ENCODE measurements around the gene C1orf53. TPM values are rescaled to one million over a fixed set of nuclear protein-coding genes. Genes with fewer than 3 reads are reported as not detected.

Gene C1orf53
- total and polyA plus RNA-seq, 12 donors = 8.9 to 63.8 (median 15.4) TPM

DNA sequence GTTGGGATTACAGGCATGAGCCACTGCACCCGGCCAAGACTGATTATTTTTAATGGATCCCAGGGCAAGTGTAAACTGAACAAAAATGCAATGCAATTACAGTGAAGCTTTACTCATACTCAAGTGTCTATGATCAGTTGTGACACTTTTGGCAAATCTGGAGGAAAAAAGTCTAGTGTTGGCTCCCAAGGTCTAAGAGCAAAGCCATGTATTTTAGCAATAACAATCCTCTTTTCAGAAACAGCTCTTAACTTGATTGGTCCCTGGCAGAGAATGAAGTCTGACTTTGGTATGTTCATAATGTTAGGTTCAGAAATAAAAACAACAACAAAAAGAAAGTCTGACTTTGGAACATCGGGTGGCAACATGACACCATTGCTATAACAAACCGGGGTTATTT is 40.2 kb upstream of the C1orf53 start:
- no peaks in the 10 kb centered on the region for H3K36me3 ChIP-seq (replicated peaks in 1 of 2)
- TF ChIP-seq, protein P1, sequence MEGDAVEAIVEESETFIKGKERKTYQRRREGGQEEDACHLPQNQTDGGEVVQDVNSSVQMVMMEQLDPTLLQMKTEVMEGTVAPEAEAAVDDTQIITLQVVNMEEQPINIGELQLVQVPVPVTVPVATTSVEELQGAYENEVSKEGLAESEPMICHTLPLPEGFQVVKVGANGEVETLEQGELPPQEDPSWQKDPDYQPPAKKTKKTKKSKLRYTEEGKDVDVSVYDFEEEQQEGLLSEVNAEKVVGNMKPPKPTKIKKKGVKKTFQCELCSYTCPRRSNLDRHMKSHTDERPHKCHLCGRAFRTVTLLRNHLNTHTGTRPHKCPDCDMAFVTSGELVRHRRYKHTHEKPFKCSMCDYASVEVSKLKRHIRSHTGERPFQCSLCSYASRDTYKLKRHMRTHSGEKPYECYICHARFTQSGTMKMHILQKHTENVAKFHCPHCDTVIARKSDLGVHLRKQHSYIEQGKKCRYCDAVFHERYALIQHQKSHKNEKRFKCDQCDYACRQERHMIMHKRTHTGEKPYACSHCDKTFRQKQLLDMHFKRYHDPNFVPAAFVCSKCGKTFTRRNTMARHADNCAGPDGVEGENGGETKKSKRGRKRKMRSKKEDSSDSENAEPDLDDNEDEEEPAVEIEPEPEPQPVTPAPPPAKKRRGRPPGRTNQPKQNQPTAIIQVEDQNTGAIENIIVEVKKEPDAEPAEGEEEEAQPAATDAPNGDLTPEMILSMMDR (IDR thresholded peaks at IDR 0.05) = no peak
- WGBS, 4 donors = 79 to 82% (median 82%) methylated on average over 3 of the region's 3 CpGs
- no peak overlapping the region for H3K27ac ChIP-seq
- DNase-seq = no peak
- H3K9me3 ChIP-seq (replicated peaks in 1 of 3) = no peaks in the 10 kb centered on the region
- H3K4me3 ChIP-seq = no peak overlapping the region
- intact Hi-C loops (cut with DNase I) = no loop called here
- no peaks in the 10 kb centered on the region for H3K4me1 ChIP-seq (replicated peaks in 1 of 2)
- H3K27me3 ChIP-seq = no peaks in the 10 kb centered on the region

DNA sequence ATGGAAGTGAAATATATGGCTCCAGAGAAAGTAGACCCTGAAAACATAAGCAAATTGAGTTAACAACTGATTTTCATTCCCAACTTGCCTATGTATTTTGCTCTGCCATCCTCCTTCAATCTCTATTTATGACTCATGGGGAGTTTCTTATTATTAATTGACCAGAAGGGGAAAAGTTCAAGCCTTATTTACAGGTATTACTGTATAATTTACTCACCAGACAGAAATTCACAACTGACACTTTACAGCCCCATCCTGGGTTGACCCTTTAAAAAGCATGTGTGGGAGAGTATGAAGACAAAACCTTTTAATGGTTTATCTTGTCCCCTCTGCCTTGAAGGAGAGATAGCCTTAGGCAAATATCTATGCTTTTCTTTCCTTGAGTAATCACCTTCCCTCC is 39.8 kb upstream of the C1orf53 start:
- Histone ChIP-seq H3K4me3 (no peak overlapping the region), H3K9me3 (replicated peaks in 1 of 3) (no peaks in the 10 kb centered on the region), H3K4me1 (replicated peaks in 1 of 2) (no peaks in the 10 kb centered on the region), H3K27ac (no peak overlapping the region), H3K27me3 (no peaks in the 10 kb centered on the region), H3K36me3 (replicated peaks in 1 of 2) (no peaks in the 10 kb centered on the region)
- TF ChIP-seq, protein P1 (IDR thresholded peaks at IDR 0.05) = no peak
- TF ChIP-seq POLR2A (IDR thresholded peaks at IDR 0.05) = no peak
- DNase-seq = no peak
- intact Hi-C loops (cut with DNase I) = no loop called here

- no peak overlapping the region for H3K4me3 ChIP-seq
- H3K9me3 ChIP-seq (replicated peaks in 1 of 3) = no peaks in the 10 kb centered on the region
- TF ChIP-seq, protein P1 (IDR thresholded peaks at IDR 0.05) = no peak
- TF ChIP-seq POLR2A (IDR thresholded peaks at IDR 0.05) = no peak
- H3K27ac ChIP-seq = no peak overlapping the region
- DNase-seq = no peak
- no peaks in the 10 kb centered on the region for H3K36me3 ChIP-seq (replicated peaks in 1 of 2)
- intact Hi-C loops (cut with DNase I) = loop anchor here in 1 of 2 donors (5.0 kb wide), 2 partner anchors 249 to 344 kb away; no protein-coding TSS in a partner anchor
- no peaks in the 10 kb centered on the region for H3K27me3 ChIP-seq
- WGBS, 4 donors = 80 to 89% (median 86%) methylated on average over 2 of the region's 2 CpGs
- H3K4me1 ChIP-seq (replicated peaks in 1 of 2) = no peaks in the 10 kb centered on the region
These were observed 36.6 kb upstream of the C1orf53 start for GRCh38 chr1:197865809-197866208.

DNA sequence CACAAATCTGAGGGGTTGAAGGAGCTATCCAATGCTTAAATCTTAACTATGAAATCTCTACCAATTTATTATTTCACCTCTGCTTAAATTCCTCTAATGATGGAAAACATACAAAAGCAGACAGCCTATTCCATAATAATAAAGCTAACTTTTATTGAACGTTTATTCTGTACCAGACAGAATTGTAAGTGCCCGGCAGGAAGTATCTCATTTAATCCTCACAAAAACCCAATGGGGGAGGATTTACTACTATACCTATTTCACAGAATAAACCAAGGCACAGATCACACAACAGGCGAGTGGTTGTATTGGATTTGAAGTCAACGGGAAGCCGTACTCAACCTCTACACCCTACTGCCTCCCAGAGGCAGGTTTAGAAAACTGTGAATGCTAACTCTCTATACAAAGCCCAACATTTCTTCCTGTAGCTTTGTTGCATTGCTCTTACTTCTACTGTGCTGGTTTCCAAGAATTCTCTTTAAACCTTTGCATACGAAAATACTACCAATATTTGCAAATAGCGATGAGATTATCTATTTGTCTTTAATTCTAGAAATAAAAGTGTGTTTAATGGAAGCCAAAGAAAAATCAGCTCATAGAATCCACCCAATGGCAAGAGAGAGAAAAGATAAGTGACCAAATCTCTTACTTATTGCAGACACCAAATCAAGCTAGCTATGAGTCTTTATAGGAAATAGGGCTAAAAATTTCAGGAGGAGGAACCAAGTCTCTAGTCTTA is 33.5 kb upstream of the C1orf53 start:
- intact Hi-C loops (cut with DNase I) = loop anchor here in 1 of 2 donors (5.0 kb wide), 2 partner anchors 252 to 347 kb away; no protein-coding TSS in a partner anchor
- WGBS, 4 donors = 11 to 16% (median 13%) methylated on average over 7 of the region's 7 CpGs
- Histone ChIP-seq H3K9me3 (replicated peaks in 1 of 3) (no peaks in the 10 kb centered on the region), H3K27ac (no peak overlapping the region), H3K4me3 (no peak overlapping the region), H3K27me3 (no peaks in the 10 kb centered on the region), H3K36me3 (replicated peaks in 1 of 2) (no peaks in the 10 kb centered on the region), H3K4me1 (replicated peaks in 1 of 2) (no peaks in the 10 kb centered on the region)
- DNase-seq = peak; percentile 23 to 60 (median 35)
- no peak for TF ChIP-seq POLR2A (IDR thresholded peaks at IDR 0.05)
- TF ChIP-seq, protein P1 (IDR thresholded peaks at IDR 0.05) = peak; percentile 32 to 68 (median 65)

Data from adrenal gland (tissue), 12 donors.